Erythroblast (primary cell): ENCODE data around the gene CD93.

Experiments
- GATA1 ChIP-seq: IDR thresholded peaks from 2 replicates; pipeline ENCODE4 v1.6.1; 2011; ENCODE audit warnings: low read depth, mild to moderate bottlenecking, control low read depth, low read length, moderate library complexity
- POLR2A ChIP-seq: IDR thresholded peaks from 2 replicates; pipeline ENCODE4 v1.6.1; 2011; ENCODE audit warnings: mild to moderate bottlenecking, low read length

GRCh38 chr20:23071398-23071797 is 14.7 kb downstream of the CD93 start:
- TF ChIP-seq POLR2A (no peak), GATA1 (no peak)
